K562 (cell line): ENCODE results near the gene DNM1. TPM values are rescaled to one million over a fixed set of nuclear protein-coding genes. Genes with fewer than 3 reads are reported as not detected.

Source experiments
- CHD1 ChIP-seq: fragments of 200-600 bp; sonication (generic); IDR thresholded peaks from one replicate; pipeline ENCODE4 v1.6.1; 2012; ENCODE audit warnings: mild to moderate bottlenecking, moderate library complexity, low read length, inconsistent platforms
- FOXP1 ChIP-seq: sonication (generic); formaldehyde crosslinking; IDR thresholded peaks from 2 replicates; pipeline ENCODE4 v1.8.0; 2022; ENCODE audit warnings: mild to moderate bottlenecking, missing genetic modification reagents
- GABPB2 ChIP-seq: fragments of 250-450 bp; sonication (Bioruptor Pico); conservative IDR thresholded peaks from 2 replicates; pipeline ENCODE4 v1.5.1; 2021; ENCODE audit warnings: mild to moderate bottlenecking
- KHSRP ChIP-seq: fragments of 450-650 bp; IDR thresholded peaks from 2 replicates; pipeline ENCODE4 v1.6.1; 2017
- KLF13 ChIP-seq: fragments of 450-650 bp; IDR thresholded peaks from 2 replicates; pipeline ENCODE4 v1.6.1; 2016; ENCODE audit warnings: missing genetic modification characterization, low read depth, mild to moderate bottlenecking, missing compliant biosample characterization, moderate library complexity, borderline replicate concordance
- MAFG ChIP-seq: fragments of 450-650 bp; conservative IDR thresholded peaks from 2 replicates; pipeline ENCODE4 v1.6.1; 2016; ENCODE audit warnings: missing genetic modification characterization, missing compliant biosample characterization
- MCM5 ChIP-seq: fragments of 450-650 bp; IDR thresholded peaks from 2 replicates; pipeline ENCODE4 v1.6.1; 2016; ENCODE audit warnings: low read depth
- MECOM ChIP-seq: fragments of 250-450 bp; sonication (Bioruptor Pico); IDR thresholded peaks from 2 replicates; pipeline ENCODE4 v1.8.0; 2022; ENCODE audit warnings: inconsistent platforms
- MIER1 ChIP-seq: fragments of 450-650 bp; IDR thresholded peaks from 2 replicates; pipeline ENCODE4 v1.6.1; 2016; ENCODE audit warnings: antibody characterized with exemption, mild to moderate bottlenecking, low read depth
- NFIX ChIP-seq: fragments of 250-450 bp; sonication (Bioruptor Pico); IDR thresholded peaks from 2 replicates; pipeline ENCODE4 v1.4.0; 2020; ENCODE audit warnings: low read depth, mild to moderate bottlenecking, moderate library complexity
- SIRT6 ChIP-seq: IDR thresholded peaks from one replicate; pipeline ENCODE4 v1.6.1; 2012; ENCODE audit warnings: low read depth, mild to moderate bottlenecking, control low read depth, inconsistent platforms, low read length, moderate library complexity
- SNRNP70 ChIP-seq: fragments of 200-400 bp; formaldehyde crosslinking; optimal IDR thresholded peaks from 2 replicates; pipeline ENCODE3; 2017; ENCODE audit warnings: low read depth, low read length
- SREBF1 ChIP-seq: fragments of 150-350 bp; IDR thresholded peaks from 2 replicates; pipeline ENCODE4 v1.6.1; 2014; ENCODE audit warnings: antibody characterized with exemption, low read depth, low read length, borderline replicate concordance
- SRSF7 ChIP-seq: fragments of 200-400 bp; formaldehyde crosslinking; optimal IDR thresholded peaks from 2 replicates; pipeline ENCODE3; 2017; ENCODE audit warnings: mild to moderate bottlenecking, low read depth, low read length
- ZNF224 ChIP-seq: sonication (generic); formaldehyde crosslinking; IDR thresholded peaks from 2 replicates; pipeline ENCODE4 v1.8.0; 2022; ENCODE audit warnings: mild to moderate bottlenecking, missing genetic modification reagents
- ZNF584 ChIP-seq: fragments of 200-800 bp; sonication (Bioruptor generic); IDR thresholded peaks from 2 replicates; pipeline ENCODE4 v1.6.1; 2016; ENCODE audit warnings: low read depth, mild to moderate bottlenecking, missing genetic modification characterization, missing compliant biosample characterization
- polyA plus RNA-seq, 8 experiments: library from polyadenylated mRNA; depleted of rRNA in 4 of 8; stranded (reverse) in 5 of 8; unstranded in 3 of 8; fragments of >200 nt; fragmentation: Nextera tagmentation in 2 of 8; fragmentation: Illumina TruSeq in 1 of 8; extraction: Ambion mirVana in 2 of 8; extraction: Trizol in 1 of 8; gene quantifications; 2 replicates each; pipeline versions ENCODE4 v1.2.1 to v1.2.3, GENCODE V29; 2011 to 2014; ENCODE audit warnings: inconsistent platforms in 1 of 8, missing spikeins in 1 of 8
- total RNA-seq, 7 experiments: library from RNA; depleted of rRNA in 6 of 7; stranded (reverse); fragments of >200 nt in 6 of 7; fragmentation: Illumina TruSeq in 2 of 7; extraction: Trizol in 2 of 7; gene quantifications; 2 replicates each; pipeline versions ENCODE4 v1.2.1 to v1.2.3, GENCODE V29; 2011 to 2021; ENCODE audit warnings: low replicate concordance in 1 of 7
- TF ChIP-seq, protein P1 (sequence below), 2 experiments: fragments of 450-650 bp in 1 of 2; sonication (generic) in 1 of 2; formaldehyde crosslinking; conservative IDR thresholded peaks; 2 replicates each; pipeline versions ENCODE4 v1.4.0 to v1.8.1; 2020 to 2022; ENCODE audit warnings: mild to moderate bottlenecking in 1 of 2, missing genetic modification reagents in 1 of 2
- TF ChIP-seq, protein P2 (sequence below): fragments of 250-450 bp; sonication (Bioruptor Pico); IDR thresholded peaks from 2 replicates; pipeline ENCODE4 v1.4.0; 2020
- TF ChIP-seq, protein P3 (sequence below): fragments of 250-450 bp; sonication (Bioruptor Pico); IDR thresholded peaks from 2 replicates; pipeline ENCODE4 v1.4.0; 2020; ENCODE audit warnings: mild to moderate bottlenecking, moderate library complexity, borderline replicate concordance

The DNM1 gene
- total and polyA plus RNA-seq, 9 of the 15 experiments (the other 6 are each of a cell fraction or from before 2014, with no cell fraction given) = 0.39 to 23.1 (median 9.1) TPM

DNA sequence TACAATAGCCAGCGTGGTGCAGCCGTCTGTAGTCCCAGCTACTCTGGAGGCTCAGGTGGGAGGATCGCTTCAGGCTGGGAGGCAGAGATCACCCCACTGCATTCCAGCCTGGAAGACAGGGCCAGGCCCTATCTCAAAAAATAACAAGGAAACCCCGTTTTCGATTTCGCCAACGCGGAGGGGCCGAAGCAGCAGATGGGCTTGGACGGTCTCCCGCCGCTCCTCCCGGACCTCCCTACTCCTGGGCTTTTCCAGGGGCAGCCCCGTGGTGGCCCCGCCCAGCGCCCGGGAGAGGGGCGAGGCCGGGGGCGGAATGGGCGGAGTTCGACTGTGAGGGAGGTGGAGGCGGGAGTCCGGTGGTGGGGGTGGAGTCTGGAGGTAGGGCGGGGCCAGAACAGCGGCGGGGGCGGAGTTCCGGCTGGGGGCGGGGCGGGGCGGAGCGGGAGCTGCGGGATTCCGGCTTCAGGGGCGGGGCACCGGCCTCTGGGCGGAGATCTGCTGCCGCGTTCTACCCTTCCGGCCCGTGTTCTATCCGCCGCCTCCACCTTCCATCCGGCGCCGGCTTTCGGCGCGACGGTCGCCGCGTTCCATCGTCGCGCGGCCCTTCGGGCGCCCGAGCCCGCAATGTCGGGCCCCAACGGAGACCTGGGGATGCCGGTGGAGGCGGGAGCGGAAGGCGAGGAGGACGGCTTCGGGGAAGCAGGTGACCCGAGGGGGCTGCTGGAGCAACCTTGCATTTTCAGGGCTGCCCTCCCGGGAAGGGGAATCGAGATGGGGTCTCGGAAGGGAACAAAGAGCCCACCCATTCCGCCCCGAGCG, 43.2 kb upstream of the DNM1 start, which contains the start of gene BBLN (continued):
- TF ChIP-seq SIRT6 (no peak), GABPB2 (CRISPR knock-in tag) (0 out of 2 replicates have a peak, but pooled peaks have one; percentile 42), KHSRP (peak; percentile 61), FOXP1 (CRISPR knock-in tag) (no peak), KLF13 (tag) (peak; percentile 85; the same call in 1 of the 2 replicates), SREBF1 (peak; percentile 85), SRSF7 (no peak), SNRNP70 (no peak), MCM5 (no peak), ZNF584 (CRISPR knock-in tag) (no peak), NFIX (CRISPR knock-in tag) (no peak), CHD1 (no peak), MECOM (no peak), MIER1 (no peak), MAFG (no peak), ZNF224 (no peak)
- TF ChIP-seq, protein P1, sequence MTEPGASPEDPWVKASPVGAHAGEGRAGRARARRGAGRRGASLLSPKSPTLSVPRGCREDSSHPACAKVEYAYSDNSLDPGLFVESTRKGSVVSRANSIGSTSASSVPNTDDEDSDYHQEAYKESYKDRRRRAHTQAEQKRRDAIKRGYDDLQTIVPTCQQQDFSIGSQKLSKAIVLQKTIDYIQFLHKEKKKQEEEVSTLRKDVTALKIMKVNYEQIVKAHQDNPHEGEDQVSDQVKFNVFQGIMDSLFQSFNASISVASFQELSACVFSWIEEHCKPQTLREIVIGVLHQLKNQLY (CRISPR knock-in tag; conservative IDR thresholded peaks at IDR 0.05) = peak; percentile 42 to 77; a peak in 2 of 4 replicates
- TF ChIP-seq, protein P2, sequence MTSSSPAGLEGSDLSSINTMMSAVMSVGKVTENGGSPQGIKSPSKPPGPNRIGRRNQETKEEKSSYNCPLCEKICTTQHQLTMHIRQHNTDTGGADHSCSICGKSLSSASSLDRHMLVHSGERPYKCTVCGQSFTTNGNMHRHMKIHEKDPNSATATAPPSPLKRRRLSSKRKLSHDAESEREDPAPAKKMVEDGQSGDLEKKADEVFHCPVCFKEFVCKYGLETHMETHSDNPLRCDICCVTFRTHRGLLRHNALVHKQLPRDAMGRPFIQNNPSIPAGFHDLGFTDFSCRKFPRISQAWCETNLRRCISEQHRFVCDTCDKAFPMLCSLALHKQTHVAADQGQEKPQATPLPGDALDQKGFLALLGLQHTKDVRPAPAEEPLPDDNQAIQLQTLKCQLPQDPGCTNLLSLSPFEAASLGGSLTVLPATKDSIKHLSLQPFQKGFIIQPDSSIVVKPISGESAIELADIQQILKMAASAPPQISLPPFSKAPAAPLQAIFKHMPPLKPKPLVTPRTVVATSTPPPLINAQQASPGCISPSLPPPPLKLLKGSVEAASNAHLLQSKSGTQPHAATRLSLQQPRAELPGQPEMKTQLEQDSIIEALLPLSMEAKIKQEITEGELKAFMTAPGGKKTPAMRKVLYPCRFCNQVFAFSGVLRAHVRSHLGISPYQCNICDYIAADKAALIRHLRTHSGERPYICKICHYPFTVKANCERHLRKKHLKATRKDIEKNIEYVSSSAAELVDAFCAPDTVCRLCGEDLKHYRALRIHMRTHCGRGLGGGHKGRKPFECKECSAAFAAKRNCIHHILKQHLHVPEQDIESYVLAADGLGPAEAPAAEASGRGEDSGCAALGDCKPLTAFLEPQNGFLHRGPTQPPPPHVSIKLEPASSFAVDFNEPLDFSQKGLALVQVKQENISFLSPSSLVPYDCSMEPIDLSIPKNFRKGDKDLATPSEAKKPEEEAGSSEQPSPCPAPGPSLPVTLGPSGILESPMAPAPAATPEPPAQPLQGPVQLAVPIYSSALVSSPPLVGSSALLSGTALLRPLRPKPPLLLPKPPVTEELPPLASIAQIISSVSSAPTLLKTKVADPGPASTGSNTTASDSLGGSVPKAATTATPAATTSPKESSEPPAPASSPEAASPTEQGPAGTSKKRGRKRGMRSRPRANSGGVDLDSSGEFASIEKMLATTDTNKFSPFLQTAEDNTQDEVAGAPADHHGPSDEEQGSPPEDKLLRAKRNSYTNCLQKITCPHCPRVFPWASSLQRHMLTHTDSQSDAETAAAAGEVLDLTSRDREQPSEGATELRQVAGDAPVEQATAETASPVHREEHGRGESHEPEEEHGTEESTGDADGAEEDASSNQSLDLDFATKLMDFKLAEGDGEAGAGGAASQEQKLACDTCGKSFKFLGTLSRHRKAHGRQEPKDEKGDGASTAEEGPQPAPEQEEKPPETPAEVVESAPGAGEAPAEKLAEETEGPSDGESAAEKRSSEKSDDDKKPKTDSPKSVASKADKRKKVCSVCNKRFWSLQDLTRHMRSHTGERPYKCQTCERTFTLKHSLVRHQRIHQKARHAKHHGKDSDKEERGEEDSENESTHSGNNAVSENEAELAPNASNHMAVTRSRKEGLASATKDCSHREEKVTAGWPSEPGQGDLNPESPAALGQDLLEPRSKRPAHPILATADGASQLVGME (CRISPR knock-in tag) = peak; percentile 96
- TF ChIP-seq, protein P3, sequence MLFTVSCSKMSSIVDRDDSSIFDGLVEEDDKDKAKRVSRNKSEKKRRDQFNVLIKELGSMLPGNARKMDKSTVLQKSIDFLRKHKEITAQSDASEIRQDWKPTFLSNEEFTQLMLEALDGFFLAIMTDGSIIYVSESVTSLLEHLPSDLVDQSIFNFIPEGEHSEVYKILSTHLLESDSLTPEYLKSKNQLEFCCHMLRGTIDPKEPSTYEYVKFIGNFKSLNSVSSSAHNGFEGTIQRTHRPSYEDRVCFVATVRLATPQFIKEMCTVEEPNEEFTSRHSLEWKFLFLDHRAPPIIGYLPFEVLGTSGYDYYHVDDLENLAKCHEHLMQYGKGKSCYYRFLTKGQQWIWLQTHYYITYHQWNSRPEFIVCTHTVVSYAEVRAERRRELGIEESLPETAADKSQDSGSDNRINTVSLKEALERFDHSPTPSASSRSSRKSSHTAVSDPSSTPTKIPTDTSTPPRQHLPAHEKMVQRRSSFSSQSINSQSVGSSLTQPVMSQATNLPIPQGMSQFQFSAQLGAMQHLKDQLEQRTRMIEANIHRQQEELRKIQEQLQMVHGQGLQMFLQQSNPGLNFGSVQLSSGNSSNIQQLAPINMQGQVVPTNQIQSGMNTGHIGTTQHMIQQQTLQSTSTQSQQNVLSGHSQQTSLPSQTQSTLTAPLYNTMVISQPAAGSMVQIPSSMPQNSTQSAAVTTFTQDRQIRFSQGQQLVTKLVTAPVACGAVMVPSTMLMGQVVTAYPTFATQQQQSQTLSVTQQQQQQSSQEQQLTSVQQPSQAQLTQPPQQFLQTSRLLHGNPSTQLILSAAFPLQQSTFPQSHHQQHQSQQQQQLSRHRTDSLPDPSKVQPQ = no peak
